Stimulated activated CD8-positive, alpha-beta memory T cell treated with anti-CD3 and anti-CD28 coated beads, Interleukin-4, amount 100 ng/mL, for 1 hour (primary cell): Measurements from ENCODE around the gene BCL2.
A peak's percentile ranks its signal among the peaks of the same experiment; 100 is the strongest.

ENCODE experiments used
- DNase-seq, 2 donors: peaks; one replicate each; pipeline ENCODE4 v3.0.0-alpha.2; 2020; ENCODE audit warnings: low read depth in 2 of 2, low spot score in 1 of 2

Gene BCL2

GRCh38 chr18:63161761-63162195 lies 157.8 kb downstream of the BCL2 start:
- DNase-seq = peak; percentile 42 to 65

DNA sequence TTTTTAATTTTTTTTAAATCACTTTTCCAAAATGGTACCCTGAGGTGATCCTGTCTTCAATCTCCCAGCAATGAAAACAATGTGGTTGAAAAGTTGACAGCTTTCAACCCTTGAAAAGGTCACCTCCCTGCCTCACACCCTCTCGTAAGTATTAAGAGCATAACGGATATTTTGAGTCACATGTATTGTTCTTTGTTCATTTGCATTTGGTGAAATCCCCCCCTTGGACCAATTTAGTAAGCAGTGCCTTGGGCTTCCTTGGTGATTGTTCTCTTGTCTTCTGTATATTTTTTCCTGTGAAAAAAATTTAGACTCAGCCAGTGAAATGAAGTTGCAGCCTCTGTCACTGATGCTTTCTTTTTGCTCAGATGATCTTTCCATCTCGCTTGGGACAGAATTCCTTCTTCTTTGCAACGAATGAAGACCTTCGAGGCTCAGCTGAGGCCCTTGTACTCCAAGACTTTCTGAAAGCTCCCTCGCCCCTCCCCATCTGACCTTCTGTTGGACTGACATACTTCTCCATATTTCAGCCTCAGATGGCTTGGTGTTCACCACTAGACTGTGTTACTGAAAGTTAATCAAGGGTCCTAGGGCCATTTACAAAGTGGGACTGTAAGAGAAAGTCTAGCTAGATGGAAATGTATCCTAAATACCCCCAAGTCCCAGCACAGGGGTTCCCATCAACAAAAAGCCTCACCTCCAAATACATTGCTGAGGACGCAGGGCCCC lies 158.4 kb downstream of the BCL2 start:
- DNase-seq = no peak

GRCh38 chr18:63160172-63160995 lies 159.2 kb downstream of the BCL2 start:
- no peak for DNase-seq

DNA sequence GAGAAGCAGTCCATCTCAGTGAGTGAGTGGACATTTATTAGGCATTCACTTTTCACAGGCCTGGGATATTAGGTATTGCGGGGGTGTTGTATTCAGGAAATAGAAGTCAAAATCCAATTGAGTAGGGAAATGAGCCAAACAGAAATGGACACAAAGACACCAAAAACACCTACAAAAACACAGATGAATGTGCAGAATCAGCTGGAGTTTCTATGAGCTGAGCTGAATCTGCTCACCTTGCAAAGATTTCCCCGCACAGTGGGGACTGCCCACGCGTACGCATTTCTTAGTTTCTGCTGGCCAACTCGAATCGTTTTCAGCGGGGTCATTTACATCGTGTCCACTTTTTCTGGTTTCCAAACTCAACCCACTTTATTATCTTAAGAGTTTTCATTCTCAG lies 160.0 kb downstream of the BCL2 start:
- no peak for DNase-seq

DNA sequence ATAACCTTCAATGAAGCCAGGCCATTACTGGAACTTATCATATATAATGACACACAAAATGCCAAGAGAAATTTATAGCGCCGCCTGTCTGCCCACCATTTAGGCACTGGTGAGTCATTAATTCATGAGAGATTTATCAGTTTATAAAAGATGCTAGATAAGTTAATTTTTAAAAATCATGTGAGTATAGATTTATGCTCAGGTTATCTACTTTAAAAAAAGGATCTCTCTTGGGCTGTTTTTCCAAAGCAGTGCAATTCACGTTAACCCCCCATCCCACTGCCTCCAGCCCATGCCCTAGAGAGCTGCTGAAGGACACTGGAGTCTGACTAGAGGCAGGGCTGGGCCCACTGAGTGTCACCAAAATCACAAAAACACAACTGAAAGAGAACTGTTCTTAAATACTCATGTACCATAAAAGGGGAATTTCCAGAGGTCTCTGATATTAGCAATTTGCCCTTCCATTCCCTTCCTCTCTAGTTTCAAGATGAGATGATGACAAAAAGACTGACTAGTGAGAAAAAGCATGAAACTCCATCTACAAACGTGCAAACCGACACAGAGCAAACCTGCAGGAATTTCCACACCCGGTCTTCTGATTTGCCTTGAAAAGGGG lies 160.8 kb downstream of the BCL2 start:
- DNase-seq = no peak

GRCh38 chr18:63158012-63158631 lies 161.4 kb downstream of the BCL2 start:
- no peak for DNase-seq

DNA sequence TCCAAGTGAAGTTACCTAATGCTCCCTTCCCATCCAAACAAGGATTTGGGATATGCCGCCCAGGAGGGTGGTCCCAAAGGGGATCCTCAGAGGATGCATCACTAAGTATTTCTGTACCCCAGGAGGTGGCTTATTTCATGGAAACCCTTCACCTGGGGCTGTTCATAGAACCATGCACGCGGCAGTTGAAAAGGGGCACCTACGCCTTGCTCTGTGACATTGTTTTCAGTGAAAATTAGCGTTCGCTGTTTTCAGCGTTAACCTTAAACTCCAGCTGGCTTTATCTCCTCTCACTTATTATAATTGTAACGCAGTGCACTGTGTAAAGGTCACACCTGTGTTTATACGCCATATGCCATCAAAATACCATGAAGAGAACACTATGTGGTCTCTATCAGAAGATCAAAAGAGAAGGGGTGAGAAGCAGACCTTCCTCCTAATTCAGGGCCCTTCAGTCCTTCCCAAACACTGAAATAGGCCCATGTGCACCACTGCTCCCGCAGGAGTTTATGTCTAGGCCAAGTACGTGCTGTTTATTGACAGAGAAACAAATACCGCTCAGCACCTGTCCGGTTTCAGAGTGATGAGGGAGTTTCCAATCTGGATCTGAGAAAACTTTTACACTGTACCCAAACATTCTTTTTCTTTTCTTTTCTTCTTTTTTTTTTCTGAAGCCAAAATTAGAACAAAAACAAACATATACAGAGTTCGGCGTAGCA lies 162.1 kb downstream of the BCL2 start:
- no peak for DNase-seq

DNA sequence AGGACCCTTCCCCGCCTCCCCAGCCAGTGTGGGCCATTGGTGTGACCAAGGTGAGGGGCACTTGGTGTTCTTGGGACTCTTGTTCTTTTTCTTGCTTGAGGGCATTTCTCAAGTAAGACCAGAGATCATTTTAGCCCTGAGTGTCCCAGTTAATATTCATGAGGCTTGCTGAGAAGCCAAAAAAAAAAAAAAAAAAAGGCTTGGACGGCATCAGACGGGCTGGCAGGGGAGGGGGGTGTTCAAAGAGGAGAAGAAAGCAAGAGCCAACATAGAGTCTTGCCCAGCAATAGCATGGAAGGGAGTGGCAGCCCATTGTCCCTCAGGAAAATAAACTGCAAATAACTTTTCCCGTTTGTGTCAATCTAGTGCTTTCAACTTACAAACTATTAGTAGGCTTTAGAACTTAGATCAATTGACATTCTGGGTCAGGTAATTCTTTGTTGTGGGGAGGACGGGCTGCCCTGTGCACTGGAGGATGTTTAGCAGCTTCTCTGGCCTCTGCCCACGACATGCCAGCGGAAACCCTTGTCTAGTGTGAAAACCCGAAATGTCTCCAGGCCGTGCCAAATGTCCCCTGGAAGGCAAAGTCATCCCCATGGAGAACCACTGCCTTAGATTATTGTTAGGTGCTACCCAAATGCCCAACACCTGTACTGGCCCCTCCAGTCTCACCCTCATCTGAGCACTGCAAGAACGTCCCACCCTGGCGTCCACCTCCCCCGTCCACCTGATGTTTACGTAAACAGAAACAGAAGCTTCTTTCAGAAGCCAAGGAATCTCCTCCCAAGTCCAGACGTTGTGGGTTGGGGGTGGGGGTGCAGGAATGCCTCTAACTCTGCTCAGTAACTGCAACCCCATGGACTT lies 163.4 kb downstream of the BCL2 start:
- DNase-seq = no peak

DNA sequence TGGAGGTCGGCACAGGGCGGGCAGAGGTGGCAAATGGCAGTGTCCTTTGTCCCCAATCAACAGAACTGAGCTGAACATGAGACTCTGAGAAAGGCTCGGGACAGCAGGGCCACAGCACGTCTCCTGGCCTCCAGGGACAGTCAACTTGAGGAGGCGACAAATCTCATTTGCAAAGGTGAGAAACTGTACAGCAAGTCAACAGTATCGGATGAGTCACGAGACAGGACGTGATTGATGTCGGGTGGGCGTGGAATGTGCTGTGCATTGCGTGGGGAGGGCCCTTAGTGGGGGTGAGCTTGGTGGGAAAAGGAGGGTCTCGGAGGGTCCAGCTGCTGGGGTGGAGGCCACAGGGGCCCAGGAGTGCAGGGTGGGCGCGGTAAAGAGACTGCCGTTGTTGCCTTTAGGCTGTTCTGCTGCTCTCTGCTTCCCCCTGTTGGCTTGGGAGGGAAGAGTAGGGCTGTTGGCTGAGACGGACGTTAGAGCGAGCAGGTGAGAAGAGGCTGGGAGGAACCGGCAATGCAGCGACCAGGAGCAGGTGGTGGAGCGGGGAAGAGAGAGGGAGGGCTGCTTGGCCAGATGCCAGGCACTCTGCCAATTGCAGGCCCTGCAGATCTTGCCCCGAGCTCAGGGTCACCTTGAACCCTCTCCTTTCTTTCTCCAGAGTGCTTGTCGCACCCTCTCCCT lies 164.3 kb downstream of the BCL2 start:
- peak; percentile 52 to 55 for DNase-seq

DNA sequence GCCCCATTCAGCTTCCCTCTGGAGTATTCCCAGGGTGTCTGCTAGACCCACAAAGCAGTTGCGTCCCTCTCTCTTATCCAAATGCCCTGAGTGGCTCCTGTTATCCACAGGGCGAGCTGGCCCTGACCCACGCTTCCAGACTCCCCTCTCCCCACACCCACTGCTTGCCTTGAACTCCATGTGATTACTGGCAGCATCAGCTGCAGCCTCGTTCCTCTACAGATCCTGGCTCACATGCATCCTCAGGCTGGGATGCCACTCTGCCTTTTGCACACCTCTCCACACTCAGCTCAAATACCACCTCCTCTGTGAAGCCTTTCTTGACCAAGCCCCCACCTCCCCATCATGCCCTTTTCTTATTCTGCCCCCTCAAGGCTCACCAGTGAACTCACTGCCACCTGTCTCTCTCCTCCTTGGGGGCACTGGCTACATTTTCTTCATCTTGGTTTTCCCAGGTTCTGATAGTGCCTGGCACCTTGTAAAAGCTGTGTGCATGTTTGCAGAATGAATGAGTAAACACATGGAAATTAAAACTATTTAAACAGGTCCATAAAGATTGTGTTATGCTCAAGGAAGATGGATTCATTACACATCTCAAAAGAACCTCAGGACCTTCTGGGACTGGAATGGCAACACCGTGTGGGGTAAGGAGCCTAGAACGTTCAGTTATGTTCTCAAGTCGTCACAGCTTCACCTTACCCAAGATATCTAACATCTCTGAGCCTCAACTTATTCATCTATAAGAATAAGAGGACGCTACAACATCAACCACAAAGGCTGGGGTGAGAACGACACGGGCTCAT lies 165.0 kb downstream of the BCL2 start:
- DNase-seq = no peak

GRCh38 chr18:63152791-63153190 lies 166.8 kb downstream of the BCL2 start:
- DNase-seq = no peak

- no peak for DNase-seq
These were observed 167.5 kb downstream of the BCL2 start for GRCh38 chr18:63152096-63152495.

- DNase-seq = no peak
These were observed 168.0 kb downstream of the BCL2 start for GRCh38 chr18:63151539-63151938.

GRCh38 chr18:63150942-63151421 lies 168.6 kb downstream of the BCL2 start:
- no peak for DNase-seq

DNA sequence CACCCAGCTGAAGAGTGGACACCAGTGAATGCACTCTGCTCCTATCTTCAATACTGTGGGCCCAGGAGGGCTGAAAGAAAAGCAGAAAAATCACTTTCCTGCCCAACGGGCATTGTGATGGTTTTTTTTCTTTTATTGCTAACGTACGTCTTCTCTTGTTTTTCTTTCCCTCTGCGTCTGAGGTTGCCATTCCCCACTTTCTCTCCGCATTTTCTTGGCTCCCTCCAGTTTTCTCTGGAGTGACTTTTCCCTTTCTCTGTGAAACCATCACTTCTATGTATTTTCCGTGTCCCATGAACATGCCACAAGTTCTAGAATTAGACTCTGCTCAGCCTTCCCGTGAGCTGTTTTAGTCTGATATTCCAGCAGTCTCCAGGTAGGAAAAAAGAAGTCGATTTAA lies 169.2 kb downstream of the BCL2 start:
- no peak for DNase-seq

- DNase-seq = no peak
These were observed 170.3 kb downstream of the BCL2 start for GRCh38 chr18:63149302-63149587.

- DNase-seq = no peak
These were observed 170.9 kb downstream of the BCL2 start for GRCh38 chr18:63148449-63149301.

DNA sequence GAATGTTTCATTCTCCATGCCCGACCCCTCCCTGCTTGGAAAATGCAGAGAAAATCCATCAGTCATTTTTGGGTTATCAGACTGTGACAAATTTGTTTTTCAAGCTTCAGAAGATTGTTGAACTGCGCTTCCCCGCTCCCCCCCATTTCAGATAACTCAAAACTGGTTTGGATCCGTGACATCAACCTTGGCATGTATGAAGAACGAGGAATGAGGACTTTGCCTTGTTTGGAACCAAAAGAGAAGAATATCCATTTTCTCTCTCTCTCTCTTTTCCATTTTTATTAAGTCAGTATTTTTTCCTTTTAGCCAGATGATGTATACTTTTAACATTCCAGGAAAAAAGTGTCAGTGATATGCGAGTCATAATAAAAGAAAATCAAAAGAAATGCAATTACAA lies 171.6 kb downstream of the BCL2 start:
- no peak for DNase-seq
